ENCODE measurements around the gene TGM3. TPM values are rescaled to one million over a fixed set of nuclear protein-coding genes. Genes with fewer than 3 reads are reported as not detected.

Gene TGM3
- total and polyA plus RNA-seq, 11 donors, result 0.04 TPM; not detected in 10

GRCh38 chr20:2357114-2357513, 61.3 kb downstream of the TGM3 start:
- ATAC-seq (no peak), DNase-seq (no peak)
- Histone ChIP-seq H3K27me3 (peaks cover 0 to 19% (median 0%) of the 10 kb centered on the region in 9 donors), H3K9me3 (peaks cover 0 to 24% (median 13%) of the 10 kb centered on the region in 12 donors), H3K4me3 (no peak overlapping the region), H3K4me1 (no peaks in the 10 kb centered on the region), H3K27ac (no peak overlapping the region), H3K36me3 (no peaks in the 10 kb centered on the region)
- 51 to 75% (median 63%) methylated on average over 2 of the region's 2 CpGs for WGBS, 4 donors
- intact Hi-C loops (cut with DNase I), result no loop called here
- TF ChIP-seq, protein P1, sequence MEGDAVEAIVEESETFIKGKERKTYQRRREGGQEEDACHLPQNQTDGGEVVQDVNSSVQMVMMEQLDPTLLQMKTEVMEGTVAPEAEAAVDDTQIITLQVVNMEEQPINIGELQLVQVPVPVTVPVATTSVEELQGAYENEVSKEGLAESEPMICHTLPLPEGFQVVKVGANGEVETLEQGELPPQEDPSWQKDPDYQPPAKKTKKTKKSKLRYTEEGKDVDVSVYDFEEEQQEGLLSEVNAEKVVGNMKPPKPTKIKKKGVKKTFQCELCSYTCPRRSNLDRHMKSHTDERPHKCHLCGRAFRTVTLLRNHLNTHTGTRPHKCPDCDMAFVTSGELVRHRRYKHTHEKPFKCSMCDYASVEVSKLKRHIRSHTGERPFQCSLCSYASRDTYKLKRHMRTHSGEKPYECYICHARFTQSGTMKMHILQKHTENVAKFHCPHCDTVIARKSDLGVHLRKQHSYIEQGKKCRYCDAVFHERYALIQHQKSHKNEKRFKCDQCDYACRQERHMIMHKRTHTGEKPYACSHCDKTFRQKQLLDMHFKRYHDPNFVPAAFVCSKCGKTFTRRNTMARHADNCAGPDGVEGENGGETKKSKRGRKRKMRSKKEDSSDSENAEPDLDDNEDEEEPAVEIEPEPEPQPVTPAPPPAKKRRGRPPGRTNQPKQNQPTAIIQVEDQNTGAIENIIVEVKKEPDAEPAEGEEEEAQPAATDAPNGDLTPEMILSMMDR (IDR thresholded peaks at IDR 0.05), result no peak
- TF ChIP-seq POLR2A (IDR thresholded peaks at IDR 0.05), result no peak

GRCh38 chr20:2358006-2358405, 62.2 kb downstream of the TGM3 start:
- Histone ChIP-seq H3K27ac (no peak overlapping the region), H3K4me1 (no peaks in the 10 kb centered on the region), H3K27me3 (peaks cover 0 to 17% (median 0%) of the 10 kb centered on the region in 9 donors), H3K9me3 (peaks cover 0 to 26% (median 13%) of the 10 kb centered on the region in 12 donors), H3K36me3 (no peaks in the 10 kb centered on the region), H3K4me3 (no peak overlapping the region)
- TF ChIP-seq, protein P1 (IDR thresholded peaks at IDR 0.05), result no peak
- no peak for TF ChIP-seq POLR2A (IDR thresholded peaks at IDR 0.05)
- 76 to 94% (median 88%) methylated on average over 3 of the region's 3 CpGs for WGBS, 4 donors
- ATAC-seq, result no peak
- intact Hi-C loops (cut with DNase I), result no loop called here
- DNase-seq, result no peak

- DNase-seq (no peak), ATAC-seq (no peak)
- Histone ChIP-seq H3K27me3 (peaks cover 0 to 6% (median 0%) of the 10 kb centered on the region in 9 donors), H3K4me1 (no peaks in the 10 kb centered on the region), H3K4me3 (no peak overlapping the region), H3K9me3 (peaks cover 0 to 26% (median 13%) of the 10 kb centered on the region in 12 donors), H3K27ac (no peak overlapping the region), H3K36me3 (no peaks in the 10 kb centered on the region)
- TF ChIP-seq, protein P1 (IDR thresholded peaks at IDR 0.05), result no peak
- no peak for TF ChIP-seq POLR2A (IDR thresholded peaks at IDR 0.05)
- intact Hi-C loops (cut with DNase I), result no loop called here
Observed at GRCh38 chr20:2361035-2361593, 65.3 kb downstream of the TGM3 start.

GRCh38 chr20:2363187-2363586, 67.4 kb downstream of the TGM3 start:
- no peak for DNase-seq
- H3K9me3 ChIP-seq, result peaks cover 0 to 26% (median 13%) of the 10 kb centered on the region in 12 donors
- no peak overlapping the region for H3K4me3 ChIP-seq
- H3K27me3 ChIP-seq, result peaks cover 0 to 8% (median 0%) of the 10 kb centered on the region in 9 donors
- no peaks in the 10 kb centered on the region for H3K4me1 ChIP-seq
- intact Hi-C loops (cut with DNase I), result no loop called here
- ATAC-seq, result no peak
- H3K36me3 ChIP-seq, result no peaks in the 10 kb centered on the region
- TF ChIP-seq, protein P1 (IDR thresholded peaks at IDR 0.05), result no peak
- no peak for TF ChIP-seq POLR2A (IDR thresholded peaks at IDR 0.05)
- no peak overlapping the region for H3K27ac ChIP-seq
- WGBS, 4 donors, result 81 to 85% (median 83%) methylated on average over 2 of the region's 2 CpGs
